Activated CD8-positive, alpha-beta memory T cell treated with anti-CD3 and anti-CD28 coated beads for 24 hours (primary cell): ENCODE results near the gene SARS1.
"Not testable (repeated sequence)": the region's sequence is repeated elsewhere in the genome, so short reads cannot be mapped to it uniquely, and the experiment has no call there.

ENCODE experiments used
- DNase-seq: peaks from one replicate; pipeline ENCODE4 v3.0.0-alpha.2; 2020

Gene SARS1

DNA sequence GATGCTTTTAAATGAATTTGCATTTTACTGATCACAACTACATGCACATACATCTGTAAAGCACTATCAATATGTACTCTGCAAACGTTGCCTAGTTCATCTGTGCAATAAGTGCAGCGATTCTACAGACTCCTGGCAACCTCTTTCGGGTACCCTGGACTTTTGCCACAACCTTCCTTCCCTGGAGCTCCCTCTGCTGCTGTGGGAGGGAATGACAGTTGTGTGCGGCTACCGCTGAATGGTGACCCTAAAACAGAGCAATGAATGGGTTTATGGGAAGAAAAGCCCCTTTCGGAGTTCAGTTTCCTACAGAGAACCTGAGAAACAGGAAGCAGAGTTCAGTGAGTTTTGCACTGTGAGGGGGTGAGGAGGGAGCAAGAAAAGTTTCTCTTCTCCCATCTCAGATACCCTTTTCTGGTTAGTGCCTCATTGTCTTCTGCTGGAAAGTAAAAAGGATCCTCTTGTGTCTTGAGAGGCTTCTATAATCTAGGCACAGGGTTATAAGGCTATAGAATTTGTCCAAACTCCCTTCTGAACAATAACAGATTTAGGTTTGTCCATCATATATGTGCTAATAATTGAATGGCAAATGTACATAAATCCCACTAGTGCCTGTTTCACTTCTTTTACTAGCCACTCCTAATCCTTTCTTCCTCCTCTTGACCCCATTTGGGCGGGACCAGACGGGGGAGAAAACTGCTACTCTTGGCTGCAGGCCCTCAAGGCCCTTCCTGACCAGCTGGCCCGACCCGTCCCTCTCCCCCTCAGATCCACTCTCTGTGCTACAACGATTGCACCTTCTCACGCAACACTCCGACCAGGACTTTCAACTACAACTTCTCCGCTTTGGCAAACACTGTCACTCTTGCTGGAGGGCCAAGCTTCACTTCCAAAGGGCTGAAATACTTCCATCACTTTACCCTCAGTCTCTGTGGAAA lies 19.8 kb upstream of the SARS1 start:
- peak; percentile 86 for DNase-seq

DNA sequence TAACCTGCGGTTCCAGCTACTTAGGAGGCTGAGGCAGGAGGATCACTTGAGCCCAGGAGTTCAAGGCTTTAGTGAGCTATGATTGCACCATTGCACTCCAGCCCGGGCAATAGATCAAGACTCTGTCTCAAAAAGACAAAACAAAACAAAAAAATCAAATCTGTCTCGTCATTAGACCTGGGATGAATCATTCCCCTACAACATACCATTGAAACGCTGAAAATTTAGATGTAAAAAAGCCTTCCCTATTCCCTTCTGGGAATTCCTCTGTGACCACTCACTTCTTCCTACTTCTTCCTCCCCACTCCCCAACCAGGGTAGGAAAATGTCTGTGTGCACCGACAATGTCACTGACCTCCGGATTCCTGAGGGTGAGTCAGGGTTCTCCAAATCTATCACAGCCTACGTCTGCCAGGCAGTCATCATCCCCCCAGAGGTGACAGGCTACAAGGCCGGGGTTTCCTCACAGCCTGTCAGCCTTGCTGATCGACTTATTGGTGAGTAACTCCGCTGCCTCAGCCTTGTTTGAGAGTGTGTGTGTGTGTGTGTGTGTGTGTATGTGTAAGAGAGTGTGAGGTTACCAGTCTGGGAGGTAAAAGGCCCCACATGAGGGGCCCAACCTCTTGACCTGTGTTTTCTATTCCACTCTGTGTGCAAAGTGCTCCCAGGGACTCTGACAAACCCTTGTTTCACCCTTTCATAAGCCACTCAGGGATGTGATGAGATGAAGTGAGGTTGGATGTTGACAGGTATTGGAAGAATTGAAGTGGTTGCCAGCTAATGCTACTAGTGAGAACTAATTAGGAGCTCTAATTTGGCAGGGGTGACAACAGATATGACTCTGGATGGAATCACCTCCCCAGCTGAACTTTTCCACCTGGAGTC lies 16.3 kb upstream of the SARS1 start:
- DNase-seq, result no peak

DNA sequence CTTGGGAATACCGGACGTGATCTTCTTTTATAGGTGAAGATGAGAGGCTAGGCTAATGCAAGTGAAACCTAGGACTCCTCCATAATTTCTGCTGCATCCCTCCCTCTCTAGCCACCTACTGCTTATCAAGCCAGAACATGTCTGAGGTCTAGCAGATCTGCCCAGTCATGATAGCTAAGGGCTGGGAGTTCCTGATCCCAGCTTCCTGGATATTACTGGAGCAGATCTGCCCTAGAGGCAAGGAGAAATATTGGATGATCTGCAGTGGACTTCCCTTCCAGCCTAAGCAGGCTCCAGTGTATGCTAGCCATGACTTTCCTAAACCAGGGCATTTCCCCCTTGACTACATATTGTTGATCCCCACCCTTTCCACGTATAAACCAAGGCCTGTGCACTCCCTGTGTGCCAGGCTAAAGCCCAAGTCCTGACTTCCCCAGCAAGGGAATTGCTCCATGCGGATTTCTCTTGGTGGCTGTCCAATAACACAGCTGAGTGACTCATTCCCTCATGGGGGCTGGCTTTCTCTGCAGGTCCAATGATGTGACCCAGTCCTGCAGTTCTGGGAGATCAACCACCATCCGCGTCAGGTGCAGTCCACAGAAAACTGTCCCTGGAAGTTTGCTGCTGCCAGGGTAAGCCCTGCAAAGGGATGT lies 15.5 kb upstream of the SARS1 start:
- DNase-seq, result no peak

DNA sequence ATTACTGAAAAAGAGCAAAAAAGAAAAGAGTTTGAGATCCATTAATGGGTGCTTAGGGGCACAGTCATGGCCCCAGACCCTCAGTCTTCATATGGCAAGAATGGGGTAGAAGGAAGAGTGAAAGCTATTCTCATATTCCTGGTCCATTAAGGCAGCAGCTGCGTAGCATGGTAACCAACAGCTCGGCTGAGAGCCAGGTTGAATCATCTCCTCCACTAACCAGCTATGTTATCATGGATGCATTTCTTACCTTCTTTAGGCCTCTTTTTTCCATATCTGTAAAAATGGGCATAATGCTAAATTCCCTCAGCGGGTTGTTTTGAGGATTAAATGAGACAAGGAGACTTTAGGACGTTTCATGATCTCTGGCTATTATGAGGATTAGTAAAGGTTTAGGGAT lies 15.0 kb upstream of the SARS1 start:
- no peak for DNase-seq

DNA sequence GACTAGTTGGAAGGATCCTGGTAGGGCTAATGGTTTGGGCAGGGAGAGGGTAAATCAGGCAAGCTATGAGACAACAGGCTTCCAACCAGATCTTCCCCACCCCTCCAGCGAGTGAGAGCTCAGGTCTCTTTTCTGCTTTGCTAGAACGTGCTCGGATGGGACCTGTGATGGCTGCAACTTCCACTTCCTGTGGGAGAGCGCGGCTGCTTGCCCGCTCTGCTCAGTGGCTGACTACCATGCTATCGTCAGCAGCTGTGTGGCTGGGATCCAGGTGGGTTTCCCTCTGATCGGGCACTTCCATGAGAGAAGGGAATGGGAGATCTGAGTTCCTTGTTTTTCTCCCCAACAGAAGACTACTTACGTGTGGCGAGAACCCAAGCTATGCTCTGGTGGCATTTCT lies 14.0 kb upstream of the SARS1 start:
- peak; percentile 64 for DNase-seq

DNA sequence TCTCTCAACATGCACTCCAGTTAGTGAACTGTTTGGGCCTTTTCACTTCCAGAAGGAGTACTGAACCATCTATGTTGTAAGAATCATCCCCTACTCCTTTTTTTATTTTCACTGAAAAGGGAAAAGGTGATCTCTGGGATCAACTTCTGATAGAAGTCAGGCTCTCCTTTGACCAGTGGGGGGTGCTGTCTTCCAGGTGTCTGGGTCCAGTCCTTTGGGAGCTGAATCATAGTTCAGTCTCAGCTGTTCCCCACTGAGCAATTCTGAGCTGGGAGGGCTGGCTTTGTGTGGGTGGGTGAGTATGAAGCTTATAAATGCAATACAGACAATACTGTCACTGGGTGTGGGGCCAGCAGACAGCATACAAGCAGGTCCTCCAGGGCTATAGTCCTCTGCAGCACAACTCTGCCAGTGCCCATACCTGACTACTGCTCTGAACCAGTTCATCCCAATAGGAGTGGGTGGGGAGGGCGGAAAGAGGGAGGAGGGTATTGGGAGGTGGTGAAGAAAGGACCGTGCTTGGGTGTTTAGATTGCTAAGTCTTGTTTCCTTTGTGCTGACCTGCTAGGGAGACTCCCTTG lies 12.5 kb upstream of the SARS1 start:
- DNase-seq, result peak; percentile 74

DNA sequence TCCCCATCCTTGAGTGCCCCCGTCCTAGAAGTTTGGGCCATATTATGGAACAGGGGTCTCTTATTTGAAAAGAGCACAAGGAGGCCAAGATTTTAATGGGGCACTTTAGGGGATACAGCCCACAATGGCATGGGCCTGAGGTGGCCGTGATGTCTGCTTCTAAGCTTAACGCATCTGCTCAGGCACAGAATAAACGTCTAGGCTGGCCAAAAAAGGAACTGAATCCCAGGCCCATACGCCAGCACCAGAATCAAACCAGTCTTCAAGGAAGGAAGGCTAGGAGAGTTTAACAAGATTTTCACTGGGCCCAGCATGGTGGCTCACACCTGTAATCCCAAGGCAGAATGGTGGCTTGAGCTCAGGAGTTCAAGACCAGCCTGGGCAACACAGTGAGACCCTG lies 9.2 kb upstream of the SARS1 start:
- DNase-seq, result no peak

DNA sequence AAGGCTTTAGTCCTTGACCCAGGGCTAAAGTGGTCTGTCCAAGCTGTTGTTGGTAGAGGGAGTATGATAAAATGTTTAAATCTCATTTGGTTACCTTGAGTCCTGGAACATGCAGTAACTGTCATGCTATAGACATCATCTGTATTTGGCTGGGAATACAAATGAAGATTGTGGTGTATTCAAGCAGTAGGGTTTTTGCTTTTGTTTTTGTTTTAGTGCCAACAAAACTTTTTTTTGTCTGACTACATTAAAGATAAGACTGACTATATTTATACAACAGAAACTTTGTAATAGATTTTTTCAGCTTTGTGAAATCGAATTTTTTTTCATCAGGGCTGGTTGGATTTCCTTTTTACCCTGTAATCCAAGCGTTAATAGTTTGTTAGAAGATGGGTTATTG lies 7.4 kb upstream of the SARS1 start:
- no peak for DNase-seq

DNA sequence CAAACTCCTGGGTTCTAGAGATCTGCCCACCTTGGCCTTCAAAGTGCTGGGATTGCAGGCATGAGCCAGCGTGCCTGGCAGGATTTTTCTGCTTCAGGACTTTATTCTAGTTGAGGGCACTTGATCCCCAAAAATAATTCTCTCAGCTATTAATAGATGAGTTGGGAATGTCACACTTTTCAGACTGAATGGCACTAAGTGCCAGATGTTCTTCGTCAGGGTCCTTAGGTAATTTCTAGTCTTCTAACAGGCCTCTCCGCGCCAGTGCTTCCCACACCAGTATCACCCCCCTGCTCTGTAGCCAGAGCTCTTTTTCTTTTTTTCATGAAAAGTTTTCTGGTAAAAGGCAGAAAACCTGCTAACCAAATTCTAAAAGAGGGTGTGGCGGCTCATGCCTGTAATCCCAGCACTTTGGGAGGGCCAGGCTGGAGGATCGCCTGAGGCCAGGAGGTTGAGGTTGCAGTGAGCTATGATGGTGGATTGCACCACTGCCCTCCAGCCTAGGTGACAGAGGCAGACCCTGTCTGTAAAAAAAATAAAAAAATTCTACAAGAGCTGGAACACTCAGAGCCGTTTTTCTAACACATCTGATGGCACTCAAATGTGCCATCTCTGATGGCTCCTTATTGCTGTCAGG lies 6.1 kb upstream of the SARS1 start:
- DNase-seq, result peak; percentile 13

DNA sequence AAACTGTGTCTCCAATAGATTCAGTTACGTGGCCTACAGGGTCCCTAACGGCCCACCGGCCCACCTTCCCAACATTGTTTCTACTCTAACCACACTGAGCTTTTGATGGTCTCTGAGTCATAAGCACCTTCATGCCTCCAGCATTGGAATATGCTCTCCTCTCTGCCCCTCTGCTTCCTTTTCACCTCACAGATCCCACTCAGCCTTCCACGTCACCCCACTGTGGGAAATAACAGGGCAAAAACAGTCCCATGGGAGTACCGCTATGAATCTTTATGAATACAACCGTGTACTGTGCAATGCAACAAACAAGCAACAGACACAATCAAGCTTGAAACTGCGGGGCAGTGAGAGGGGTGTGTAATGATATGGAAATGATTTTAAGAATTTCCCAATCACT lies 5.3 kb upstream of the SARS1 start:
- peak; percentile 32 for DNase-seq

DNA sequence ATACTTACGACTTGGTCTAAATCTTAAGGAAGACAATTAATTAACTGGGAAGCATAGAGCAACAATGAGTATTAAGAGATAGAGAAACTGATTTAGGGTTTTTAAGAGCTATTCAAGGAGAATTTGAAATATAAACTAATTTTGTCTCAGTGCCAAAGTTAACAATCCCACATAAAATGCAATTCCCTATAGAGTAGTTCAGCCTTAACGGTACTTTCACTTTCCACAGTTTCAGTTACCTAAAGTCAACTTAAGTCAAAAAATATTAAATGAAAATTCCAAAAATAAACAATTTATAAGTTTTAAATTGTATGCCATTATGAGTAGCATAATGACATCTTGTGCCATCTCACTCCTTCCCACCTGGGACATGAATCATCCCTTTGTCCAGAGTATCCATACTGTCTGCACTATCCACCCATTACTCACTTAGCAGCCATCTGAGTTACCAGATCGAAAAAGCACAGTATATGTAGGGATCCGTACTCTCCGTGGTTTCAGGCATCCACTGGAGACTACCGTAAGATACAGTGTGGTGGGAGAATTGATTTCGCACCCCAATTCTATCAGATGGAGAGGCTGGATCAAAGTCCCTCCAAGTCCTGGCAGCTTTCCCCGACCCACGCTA lies 4.8 kb upstream of the SARS1 start:
- no peak for DNase-seq

DNA sequence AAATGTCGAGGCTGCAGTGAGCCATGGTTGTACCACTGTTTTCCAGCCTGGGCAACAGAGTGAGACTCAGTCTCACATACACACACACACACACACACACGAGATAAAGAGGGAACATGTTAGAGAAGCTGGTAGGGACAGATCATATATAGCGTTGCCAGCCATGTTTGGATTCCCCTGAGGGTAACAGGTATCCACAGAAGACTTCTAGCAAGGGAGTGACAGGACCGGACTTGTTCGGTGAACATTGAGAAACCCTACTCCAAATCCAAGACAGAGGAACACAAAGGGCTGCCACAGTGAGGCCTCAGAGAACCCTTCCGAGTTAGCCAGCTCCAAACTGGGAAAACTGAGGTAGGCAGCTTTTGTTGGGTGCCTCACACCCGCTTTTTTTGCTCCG lies 3.7 kb upstream of the SARS1 start:
- DNase-seq, result no peak

DNA sequence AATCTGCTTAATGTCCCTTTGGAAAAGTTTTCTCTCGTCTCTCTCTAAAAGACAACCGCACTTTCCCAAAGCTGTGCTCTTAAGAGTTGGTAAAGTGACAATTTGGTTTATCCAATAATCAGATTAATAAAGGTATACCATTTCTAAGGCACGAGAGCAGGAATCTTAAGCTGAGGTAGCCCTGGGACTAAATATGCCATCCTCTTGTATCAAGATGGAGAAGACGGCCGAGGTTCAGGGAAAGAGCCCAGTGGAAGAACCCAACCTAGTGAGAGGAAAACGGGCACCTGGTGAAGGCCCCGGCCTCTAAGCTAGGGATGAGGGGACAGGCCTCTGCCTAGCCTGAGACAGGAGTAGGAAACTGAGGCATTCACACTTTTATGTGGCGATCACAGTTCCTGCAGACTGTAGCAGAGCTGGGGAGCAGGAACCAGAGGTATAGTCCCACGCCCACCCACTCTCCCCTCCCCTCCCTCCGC lies 334 bp upstream of the SARS1 start:
- DNase-seq, result no peak

DNA sequence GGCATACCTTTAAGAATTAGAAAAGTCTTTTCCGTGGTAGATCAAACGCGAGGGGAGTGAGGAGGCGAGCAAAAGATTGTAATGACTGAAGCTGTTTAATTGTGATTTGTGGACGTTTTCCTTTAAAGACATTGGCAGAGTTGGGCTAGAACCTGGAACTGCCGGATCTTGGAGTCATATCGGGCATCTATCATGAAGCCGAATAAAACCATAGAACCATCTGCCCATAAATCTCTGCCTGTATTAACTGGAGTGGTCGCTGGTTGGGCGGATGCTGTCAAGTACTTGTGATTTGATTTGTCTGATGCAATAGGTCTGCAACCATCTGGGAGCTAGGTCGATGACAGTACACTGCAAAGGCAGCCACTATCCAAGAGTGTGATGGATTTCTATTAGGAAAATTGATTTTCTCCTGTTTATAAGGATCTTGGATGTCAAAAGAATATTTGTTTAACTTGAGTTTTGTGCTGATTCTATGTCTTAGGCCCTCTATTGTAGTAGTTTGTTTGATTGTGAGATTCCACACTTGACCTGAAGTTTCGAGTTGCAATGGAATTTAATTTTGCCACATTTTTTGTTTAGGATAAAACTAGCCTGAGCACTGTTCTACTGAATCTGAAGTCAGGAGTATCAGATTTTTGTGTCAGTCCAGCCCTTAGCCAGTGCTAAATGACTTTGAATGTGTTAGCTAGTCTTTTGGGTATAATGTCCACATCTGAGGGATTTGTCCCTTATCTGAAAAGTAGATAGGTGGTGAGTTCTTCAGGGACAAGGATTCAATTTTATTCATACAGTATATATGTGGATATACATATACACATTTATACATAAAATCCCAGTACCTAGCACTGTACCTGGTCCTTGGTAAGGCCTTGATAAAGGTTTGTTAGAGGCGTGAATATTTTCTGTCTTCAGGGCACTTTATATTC lies 1.2 kb downstream of the SARS1 start:
- DNase-seq, result peak; percentile 71

DNA sequence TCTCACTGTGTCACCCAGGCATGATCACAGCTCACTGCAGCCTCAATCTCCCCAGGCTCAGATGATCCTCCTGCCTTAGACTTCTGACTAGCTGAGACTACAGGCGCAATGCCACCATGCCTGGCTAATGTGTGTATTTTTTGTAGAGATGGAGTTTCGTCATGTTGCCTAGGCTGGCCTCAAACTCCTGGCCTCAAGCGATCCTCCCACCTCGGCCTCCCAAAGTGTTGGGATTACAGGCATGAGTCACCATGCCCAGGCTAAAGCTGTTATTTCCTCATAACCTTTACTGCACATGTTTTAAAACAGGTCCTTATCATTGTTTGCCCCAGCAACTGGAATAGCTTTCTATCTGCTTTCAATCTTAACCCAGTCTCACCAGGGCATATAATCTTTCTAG lies 2.9 kb downstream of the SARS1 start:
- DNase-seq, result no peak

DNA sequence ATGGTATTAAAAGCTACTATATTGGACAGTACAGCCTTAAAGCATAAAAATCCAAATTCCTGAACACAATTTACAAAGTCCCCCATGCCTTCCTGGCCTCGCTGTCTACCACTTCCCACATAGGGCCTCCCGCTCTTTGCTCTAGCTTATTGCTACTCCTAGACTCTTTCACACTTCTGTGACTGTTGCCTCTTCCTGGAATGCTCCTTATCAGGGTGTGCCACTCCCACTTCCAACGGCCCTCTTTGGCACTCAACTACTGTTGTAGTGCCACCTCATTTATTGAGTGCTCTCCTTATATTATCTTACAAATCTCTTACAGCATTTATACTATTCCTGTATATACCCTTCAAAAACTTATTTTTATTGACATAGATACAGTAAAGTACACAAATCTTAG lies 4.8 kb downstream of the SARS1 start:
- DNase-seq, result no peak

DNA sequence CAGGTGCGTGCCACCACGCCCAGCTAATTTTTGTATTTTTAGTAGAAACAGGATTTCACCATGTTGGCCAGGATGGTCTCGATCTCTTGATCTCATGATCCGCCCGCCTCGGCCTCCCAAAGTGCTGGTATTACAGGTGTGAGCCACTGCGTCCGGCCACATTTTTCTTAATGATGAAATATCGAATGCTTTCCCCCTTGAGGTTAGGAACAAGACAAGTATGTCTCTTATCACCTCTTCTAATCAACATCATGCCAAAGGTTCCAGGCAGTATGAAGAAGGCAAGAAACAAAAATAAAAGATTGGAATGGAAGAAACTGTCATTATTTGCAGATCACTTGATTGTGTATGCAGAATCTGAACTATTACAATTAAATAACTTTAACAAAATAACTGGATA lies 7.5 kb downstream of the SARS1 start:
- not testable (repeated sequence) for DNase-seq

DNA sequence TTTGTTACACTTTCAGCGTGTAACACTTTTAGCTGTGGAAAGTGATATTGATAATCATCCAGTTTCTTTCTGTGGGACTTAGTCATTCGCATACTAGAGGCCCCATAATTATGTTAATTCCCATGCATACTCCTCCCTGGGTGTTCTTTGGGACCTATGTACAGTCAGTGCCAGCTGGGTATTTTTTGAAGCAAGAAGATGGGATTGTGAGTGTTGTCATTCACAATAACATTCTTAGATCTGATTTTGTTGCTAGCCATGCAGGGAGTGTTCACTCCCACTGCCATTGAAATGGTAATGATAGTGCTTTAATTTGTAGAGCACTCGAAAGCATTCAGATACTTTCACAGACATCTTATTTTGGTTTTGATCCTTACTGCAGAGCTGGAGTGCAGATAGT lies 11.6 kb downstream of the SARS1 start:
- DNase-seq, result no peak

DNA sequence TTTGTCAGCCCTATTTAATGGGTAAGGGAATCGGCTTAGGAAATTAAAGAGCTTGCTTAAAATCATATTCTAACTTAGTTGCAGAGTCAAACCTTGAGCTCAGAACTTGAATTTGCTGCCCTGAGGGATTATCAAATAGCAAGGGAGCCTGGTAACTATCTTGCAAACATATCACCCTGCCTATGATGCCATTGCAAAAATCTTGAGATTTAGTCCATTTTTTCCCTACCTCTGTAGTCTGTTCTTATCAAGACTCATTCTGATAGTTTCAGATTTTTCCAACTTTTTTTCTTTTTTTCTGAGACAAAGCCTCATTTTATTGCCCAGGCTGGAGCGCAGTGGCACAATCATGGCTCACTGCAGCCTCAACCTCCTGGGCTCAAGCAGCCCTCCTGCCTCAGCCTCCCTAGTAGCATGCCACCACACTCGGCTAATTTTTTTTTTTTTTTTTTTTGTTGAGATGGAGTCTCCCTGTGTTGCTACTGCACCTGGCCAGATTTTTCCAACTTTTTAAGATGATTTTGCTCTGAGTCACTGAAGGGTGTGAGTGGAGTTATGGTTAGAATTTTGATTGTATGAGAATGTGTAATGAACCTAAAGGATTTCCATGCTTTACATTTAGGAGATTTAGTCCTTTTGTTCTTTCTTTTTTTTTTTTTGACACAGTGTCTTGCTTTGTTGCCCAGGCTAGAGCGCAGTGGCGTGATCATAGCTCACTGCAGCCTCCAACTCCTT lies 12.2 kb downstream of the SARS1 start:
- DNase-seq, result no peak

DNA sequence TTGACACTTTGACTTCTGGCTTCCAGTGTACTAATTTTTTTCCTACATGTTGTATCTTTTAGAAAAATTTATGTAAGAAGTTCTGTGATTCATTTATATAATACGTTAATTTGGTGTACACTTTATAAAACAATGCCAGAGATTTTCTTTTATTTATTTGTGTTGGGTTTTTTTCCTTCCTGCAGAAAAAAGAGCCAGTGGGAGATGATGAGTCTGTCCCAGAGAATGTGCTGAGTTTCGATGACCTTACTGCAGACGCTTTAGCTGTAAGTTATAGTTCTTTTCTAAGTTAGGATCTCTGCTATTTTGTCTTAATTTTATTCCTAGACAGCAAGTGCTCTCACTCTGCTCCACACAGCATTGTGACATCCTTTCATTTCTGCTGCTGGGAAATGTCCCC lies 14.4 kb downstream of the SARS1 start:
- DNase-seq, result no peak
